ENCODE data around the gene NPAS3. TPM values are rescaled to one million over a fixed set of nuclear protein-coding genes. Genes with fewer than 3 reads are reported as not detected.

The NPAS3 gene
- total and polyA plus RNA-seq, 7 donors, result 0.36 to 6.4 (median 4.6) TPM; not detected in 2

- no peaks in the 10 kb centered on the region for H3K27me3 ChIP-seq
- intact Hi-C loops (cut with DNase I), result no loop called here
- H3K36me3 ChIP-seq, result no peaks in the 10 kb centered on the region
- no peaks in the 10 kb centered on the region for H3K9me3 ChIP-seq
- 22 to 74% methylated on average over 5 of the region's 5 CpGs for WGBS, 2 donors
- H3K27ac ChIP-seq, result no peak overlapping the region
- TF ChIP-seq EP300 (IDR thresholded peaks at IDR 0.05) (no peak), POLR2AphosphoS5 (IDR thresholded peaks at IDR 0.05) (no peak), POLR2A (IDR thresholded peaks at IDR 0.05) (no peak), CTCF (IDR thresholded peaks at IDR 0.05) (no peak)
- no peak for DNase-seq
- H3K4me1 ChIP-seq, result peaks cover 0 to 8% (median 0%) of the 10 kb centered on the region in 4 donors
- H3K4me3 ChIP-seq, result no peak overlapping the region
Measured at GRCh38 chr14:33285902-33286700, 347.4 kb downstream of the NPAS3 start.

GRCh38 chr14:33287189-33287588, 348.5 kb downstream of the NPAS3 start:
- TF ChIP-seq EP300 (IDR thresholded peaks at IDR 0.05) (no peak), CTCF (IDR thresholded peaks at IDR 0.05) (no peak), POLR2A (IDR thresholded peaks at IDR 0.05) (no peak), POLR2AphosphoS5 (IDR thresholded peaks at IDR 0.05) (no peak)
- Histone ChIP-seq H3K4me1 (peaks cover 0 to 8% (median 0%) of the 10 kb centered on the region in 4 donors), H3K36me3 (no peaks in the 10 kb centered on the region), H3K27me3 (no peaks in the 10 kb centered on the region), H3K27ac (no peak overlapping the region), H3K9me3 (no peaks in the 10 kb centered on the region), H3K4me3 (no peak overlapping the region)
- intact Hi-C loops (cut with DNase I), result no loop called here
- WGBS, 2 donors, result 18 to 53% methylated on average over 6 of the region's 6 CpGs
- DNase-seq, result no peak

- no peak overlapping the region for H3K27ac ChIP-seq
- no peaks in the 10 kb centered on the region for H3K27me3 ChIP-seq
- peaks cover 0 to 8% (median 0%) of the 10 kb centered on the region in 4 donors for H3K4me1 ChIP-seq
- 76 to 85% methylated on average over 4 of the region's 4 CpGs for WGBS, 2 donors
- TF ChIP-seq POLR2AphosphoS5 (IDR thresholded peaks at IDR 0.05) (no peak), EP300 (IDR thresholded peaks at IDR 0.05) (no peak), CTCF (IDR thresholded peaks at IDR 0.05) (no peak), POLR2A (IDR thresholded peaks at IDR 0.05) (no peak)
- no peaks in the 10 kb centered on the region for H3K9me3 ChIP-seq
- DNase-seq, result no peak
- intact Hi-C loops (cut with DNase I), result no loop called here
- no peak overlapping the region for H3K4me3 ChIP-seq
- no peaks in the 10 kb centered on the region for H3K36me3 ChIP-seq
Measured at GRCh38 chr14:33290641-33291040, 352.0 kb downstream of the NPAS3 start.

- no peak overlapping the region for H3K4me3 ChIP-seq
Measured at GRCh38 chr14:33291529-33292104, 352.9 kb downstream of the NPAS3 start.

GRCh38 chr14:33294419-33294818, 355.7 kb downstream of the NPAS3 start:
- DNase-seq, result no peak
- H3K27me3 ChIP-seq, result no peaks in the 10 kb centered on the region
- H3K4me3 ChIP-seq, result no peak overlapping the region
- H3K36me3 ChIP-seq, result no peaks in the 10 kb centered on the region
- TF ChIP-seq POLR2AphosphoS5 (IDR thresholded peaks at IDR 0.05) (no peak), POLR2A (IDR thresholded peaks at IDR 0.05) (no peak), CTCF (IDR thresholded peaks at IDR 0.05) (no peak), EP300 (IDR thresholded peaks at IDR 0.05) (no peak)
- no peak overlapping the region for H3K27ac ChIP-seq
- 87 to 91% methylated on average over 2 of the region's 2 CpGs for WGBS, 2 donors
- peaks cover 0 to 8% (median 0%) of the 10 kb centered on the region in 4 donors for H3K4me1 ChIP-seq
- no peaks in the 10 kb centered on the region for H3K9me3 ChIP-seq
- intact Hi-C loops (cut with DNase I), result no loop called here

More at GRCh38 chr14:33291529-33292104, 352.9 kb downstream of the NPAS3 start:
- Histone ChIP-seq H3K4me1 (peaks cover 0 to 8% (median 0%) of the 10 kb centered on the region in 4 donors), H3K27me3 (no peaks in the 10 kb centered on the region), H3K36me3 (no peaks in the 10 kb centered on the region), H3K27ac (no peak overlapping the region), H3K9me3 (no peaks in the 10 kb centered on the region)
- 74 to 89% methylated on average over 8 of the region's 8 CpGs for WGBS, 2 donors
- TF ChIP-seq POLR2A (IDR thresholded peaks at IDR 0.05) (no peak), POLR2AphosphoS5 (IDR thresholded peaks at IDR 0.05) (no peak)
- no peak for DNase-seq
- intact Hi-C loops (cut with DNase I), result no loop called here

All from sigmoid colon (tissue), 7 donors.